Mucosa of stomach (tissue), 1 donor: Measurements from ENCODE around the gene TTYH1.

Source experiments
- H3K27me3 ChIP-seq: one replicate; pipeline ENCODE4 v1.7.0; 2013; ENCODE audit warnings: mild to moderate bottlenecking, low read length; ENCODE audit not compliant: control insufficient read depth, insufficient read depth
- H3K36me3 ChIP-seq: one replicate; pipeline ENCODE4 v1.7.0; 2013; ENCODE audit warnings: low read length; ENCODE audit not compliant: control insufficient read depth, insufficient read depth
- H3K4me1 ChIP-seq: one replicate; pipeline ENCODE4 v1.7.0; 2013; ENCODE audit warnings: mild to moderate bottlenecking, low read length; ENCODE audit not compliant: control insufficient read depth, insufficient read depth
- H3K4me3 ChIP-seq: one replicate; pipeline ENCODE4 v1.7.0; 2013; ENCODE audit warnings: low read length
- H3K9ac ChIP-seq: one replicate; pipeline ENCODE4 v1.7.0; 2013; ENCODE audit warnings: mild to moderate bottlenecking, low read length, moderate library complexity
- H3K9me3 ChIP-seq: one replicate; pipeline ENCODE4 v1.7.0; 2013; ENCODE audit warnings: mild to moderate bottlenecking, low read length, moderate library complexity; ENCODE audit not compliant: control insufficient read depth
- donor health status: Pancreatic carcinoma.

The TTYH1 gene

GRCh38 chr19:54453921-54454780, 38.9 kb downstream of the TTYH1 start:
- H3K27me3 ChIP-seq = no peaks in the 10 kb centered on the region
- no peak overlapping the region for H3K4me3 ChIP-seq
- H3K9ac ChIP-seq = no peak overlapping the region
- peaks cover 33% of the 10 kb centered on the region for H3K4me1 ChIP-seq
- H3K36me3 ChIP-seq = peaks cover 58% of the 10 kb centered on the region
- no peaks in the 10 kb centered on the region for H3K9me3 ChIP-seq

DNA sequence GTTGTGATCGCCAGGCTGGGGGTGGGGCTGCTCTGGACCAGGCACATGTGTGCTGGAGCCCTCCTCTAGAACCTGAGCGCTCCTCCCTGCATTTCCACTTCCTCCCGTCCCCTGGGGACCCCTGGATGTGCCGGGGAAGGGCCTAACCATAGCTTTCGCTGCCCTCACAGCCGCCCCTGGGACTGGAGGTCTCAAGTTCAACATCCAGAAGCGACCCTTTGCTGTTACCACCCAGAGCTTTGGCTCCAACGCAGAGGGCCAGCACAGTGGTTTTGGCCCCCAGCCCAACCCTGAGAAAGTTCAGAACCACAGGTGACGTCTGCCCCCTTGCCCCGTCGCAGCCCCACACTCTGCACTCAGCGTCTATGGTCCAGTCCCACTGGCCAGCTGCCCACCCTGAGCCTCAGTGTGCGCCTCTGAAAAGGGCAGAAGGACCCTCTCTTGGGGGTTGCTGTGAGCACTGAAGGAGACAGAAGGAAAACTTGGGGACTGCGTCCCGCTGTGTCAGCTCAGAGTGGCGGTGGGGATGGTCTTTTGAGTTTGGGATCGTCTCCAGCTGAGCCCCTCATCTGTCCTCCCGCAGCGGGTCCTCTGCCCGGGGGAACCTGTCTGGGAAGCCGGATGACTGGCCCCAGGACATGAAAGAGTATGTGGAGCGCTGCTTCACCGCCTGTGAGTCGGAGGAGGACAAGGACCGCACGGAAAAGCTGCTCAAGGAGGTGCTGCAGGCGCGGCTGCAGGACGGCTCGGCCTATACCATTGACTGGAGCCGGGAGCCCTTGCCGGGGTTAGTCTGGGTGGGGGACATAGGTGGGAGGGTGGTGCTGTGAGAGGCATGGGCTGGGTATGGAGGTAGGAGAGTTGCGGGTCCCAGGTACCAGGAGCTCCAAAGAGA, 39.8 kb downstream of the TTYH1 start:
- no peaks in the 10 kb centered on the region for H3K9me3 ChIP-seq
- H3K9ac ChIP-seq = no peak overlapping the region
- peaks cover 39% of the 10 kb centered on the region for H3K4me1 ChIP-seq
- H3K4me3 ChIP-seq = no peak overlapping the region
- peaks cover 59% of the 10 kb centered on the region for H3K36me3 ChIP-seq
- no peaks in the 10 kb centered on the region for H3K27me3 ChIP-seq

DNA sequence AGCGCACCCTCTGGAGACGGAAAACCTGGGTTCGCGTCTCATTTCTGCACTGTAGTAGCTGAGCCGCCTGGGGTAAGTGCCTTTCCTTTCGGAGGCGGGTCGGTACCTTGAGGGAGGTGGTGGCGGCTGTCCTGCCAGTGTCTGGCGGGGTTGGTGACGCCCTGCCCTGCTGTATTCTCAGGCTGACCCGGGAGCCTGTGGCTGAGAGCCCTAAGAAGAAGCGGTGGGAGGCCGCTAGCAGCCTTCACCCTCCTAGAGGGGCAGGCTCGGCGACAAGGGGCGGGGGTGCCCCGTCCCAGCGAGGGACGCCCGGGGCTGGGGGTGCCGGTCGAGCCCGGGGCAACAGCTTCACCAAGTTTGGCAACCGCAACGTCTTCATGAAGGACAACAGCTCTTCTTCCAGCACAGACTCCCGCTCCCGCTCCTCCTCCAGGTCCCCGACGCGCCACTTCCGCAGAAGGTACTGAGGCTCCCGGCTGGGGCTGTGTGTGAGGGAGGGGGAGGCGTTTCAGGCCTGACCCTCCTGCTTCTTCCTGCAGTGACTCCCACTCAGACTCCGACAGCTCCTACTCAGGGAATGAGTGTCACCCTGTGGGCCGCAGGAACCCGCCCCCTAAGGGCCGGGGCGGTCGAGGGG, 40.6 kb downstream of the TTYH1 start:
- Histone ChIP-seq H3K27me3 (no peaks in the 10 kb centered on the region), H3K4me1 (peaks cover 34% of the 10 kb centered on the region), H3K36me3 (peaks cover 59% of the 10 kb centered on the region), H3K4me3 (no peak overlapping the region), H3K9ac (no peak overlapping the region), H3K9me3 (no peaks in the 10 kb centered on the region)

- Histone ChIP-seq H3K9ac (no peak overlapping the region), H3K27me3 (no peaks in the 10 kb centered on the region), H3K9me3 (no peaks in the 10 kb centered on the region), H3K36me3 (peaks cover 59% of the 10 kb centered on the region), H3K4me1 (peaks cover 33% of the 10 kb centered on the region), H3K4me3 (no peak overlapping the region)
Measured at GRCh38 chr19:54456423-54457373, 41.4 kb downstream of the TTYH1 start.

- no peak overlapping the region for H3K9ac ChIP-seq
- H3K9me3 ChIP-seq = no peaks in the 10 kb centered on the region
- H3K4me1 ChIP-seq = peaks cover 31% of the 10 kb centered on the region
- H3K27me3 ChIP-seq = no peaks in the 10 kb centered on the region
- H3K36me3 ChIP-seq = peaks cover 47% of the 10 kb centered on the region
- H3K4me3 ChIP-seq = no peak overlapping the region
Measured at GRCh38 chr19:54457773-54458647, 42.7 kb downstream of the TTYH1 start.

DNA sequence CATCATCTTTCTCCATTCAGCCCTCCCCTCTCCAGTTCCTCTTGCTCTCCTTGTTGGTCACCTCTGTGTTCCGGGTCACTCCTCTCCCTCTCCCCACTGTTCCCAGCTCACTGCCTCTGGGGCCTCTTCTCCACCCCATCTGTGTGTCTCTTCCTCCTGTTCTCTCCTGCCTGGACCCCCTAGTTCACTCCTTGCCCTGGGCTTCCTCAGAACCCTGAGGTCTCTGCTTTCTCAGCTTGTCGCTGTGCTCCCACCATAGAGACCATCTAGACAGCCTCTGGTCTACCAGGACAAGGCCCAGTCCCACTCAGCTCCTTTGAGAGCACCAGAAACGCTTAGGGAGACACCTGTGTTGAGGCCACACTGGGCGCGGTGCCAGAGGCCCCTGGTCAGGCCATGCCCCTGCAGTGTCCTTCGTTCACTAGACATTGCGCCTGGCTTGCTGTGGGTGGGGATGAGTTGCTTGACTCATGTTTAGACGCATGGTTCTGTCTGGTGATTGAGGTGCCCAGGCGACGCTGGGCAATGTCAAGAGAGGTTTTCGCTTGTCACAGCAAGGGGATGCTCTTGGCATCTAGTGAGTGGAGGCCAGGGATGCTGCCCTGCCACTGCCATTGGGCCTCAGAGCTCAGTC, 43.5 kb downstream of the TTYH1 start:
- Histone ChIP-seq H3K4me1 (peaks cover 30% of the 10 kb centered on the region), H3K9me3 (no peaks in the 10 kb centered on the region), H3K9ac (no peak overlapping the region), H3K36me3 (peaks cover 40% of the 10 kb centered on the region), H3K27me3 (no peaks in the 10 kb centered on the region), H3K4me3 (no peak overlapping the region)

DNA sequence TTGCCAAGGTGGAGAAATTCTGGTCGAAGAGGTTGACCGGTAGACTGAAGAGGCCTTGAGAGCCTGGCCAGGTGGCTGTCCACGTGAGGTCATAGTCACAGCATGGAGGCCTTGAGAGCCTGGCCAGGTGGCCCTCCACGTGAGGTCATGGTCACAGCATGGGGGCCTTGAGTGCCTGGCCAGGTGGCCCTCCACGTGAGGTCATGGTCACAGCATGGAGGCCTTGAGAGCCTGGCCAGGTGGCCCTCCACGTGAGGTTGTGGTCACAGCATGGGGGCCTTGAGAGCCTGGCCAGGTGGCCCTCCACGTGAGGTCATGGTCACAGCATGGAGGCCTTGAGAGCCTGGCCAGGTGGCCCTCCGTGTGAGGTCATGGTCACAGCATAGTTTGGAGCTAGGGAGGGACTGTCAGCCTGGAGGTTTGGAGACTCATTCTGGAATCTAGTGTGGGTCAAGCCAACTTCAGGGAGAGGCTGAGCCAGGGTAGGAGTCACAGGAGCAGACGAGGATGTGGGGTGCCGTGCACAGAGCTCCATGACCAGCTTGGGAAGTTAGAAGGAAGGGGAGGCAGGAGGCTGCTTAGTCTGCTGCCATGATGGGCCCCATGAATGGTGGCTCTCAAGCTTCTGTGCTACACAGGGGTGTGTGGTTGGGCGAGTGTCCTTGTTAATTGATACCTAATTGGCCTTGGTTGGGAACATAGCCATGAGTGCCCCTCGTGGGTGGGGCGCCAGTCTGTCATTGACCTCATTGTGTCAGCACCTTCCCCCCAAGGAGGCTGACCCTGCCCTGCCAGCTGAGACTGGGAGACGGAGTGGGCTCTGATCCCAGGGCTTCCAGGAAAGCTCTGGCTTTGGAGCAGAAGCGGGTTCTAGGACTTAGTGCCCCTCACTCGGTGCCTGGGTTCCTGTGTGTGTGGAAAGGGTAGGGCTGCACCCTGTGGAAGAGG, 44.3 kb downstream of the TTYH1 start:
- Histone ChIP-seq H3K9ac (peak overlapping the region; percentile 47), H3K9me3 (no peaks in the 10 kb centered on the region), H3K4me3 (no peak overlapping the region), H3K36me3 (peaks cover 32% of the 10 kb centered on the region), H3K4me1 (peaks cover 34% of the 10 kb centered on the region), H3K27me3 (no peaks in the 10 kb centered on the region)

DNA sequence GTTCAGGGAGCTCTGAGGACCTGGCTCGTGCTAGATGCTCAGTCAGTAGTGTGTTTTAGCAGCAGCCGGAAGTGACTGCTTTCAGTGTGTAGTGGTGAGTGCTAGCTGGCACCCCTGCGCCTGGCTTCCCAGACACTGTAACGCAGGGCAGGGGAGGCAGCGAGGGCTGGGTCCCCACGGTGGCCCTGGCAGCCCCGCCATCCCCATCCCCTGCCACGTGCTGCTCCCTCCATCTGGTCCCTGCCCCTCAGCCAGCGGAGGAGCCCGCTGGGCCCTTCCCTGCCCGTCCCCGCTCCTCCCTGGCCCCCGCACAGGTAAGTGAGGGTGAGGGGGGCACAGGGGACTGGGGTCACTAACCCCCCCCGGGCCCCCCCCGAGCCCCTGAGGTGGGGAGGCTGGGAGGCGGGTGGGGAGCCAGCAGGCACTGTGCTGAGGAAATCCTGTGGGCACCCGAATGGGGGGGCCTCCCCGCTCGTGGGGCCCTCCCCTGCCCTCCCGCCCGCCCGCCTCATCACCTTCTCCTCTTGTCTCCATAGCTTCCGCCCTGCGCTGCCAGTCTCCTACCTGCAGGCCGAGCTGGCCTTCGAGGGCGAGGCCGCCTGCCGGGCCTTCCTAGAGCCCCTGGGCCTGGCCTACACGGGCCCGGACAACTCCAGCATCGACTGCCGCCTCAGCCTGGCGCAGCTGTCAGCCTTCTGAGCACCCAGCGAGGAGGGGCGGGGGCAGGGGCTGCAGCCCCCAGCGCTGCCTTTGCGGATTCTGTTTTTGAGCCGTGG, 45.2 kb downstream of the TTYH1 start:
- Histone ChIP-seq H3K9ac (peak overlapping the region; percentile 47), H3K4me1 (peaks cover 38% of the 10 kb centered on the region), H3K36me3 (peaks cover 25% of the 10 kb centered on the region), H3K27me3 (no peaks in the 10 kb centered on the region), H3K4me3 (no peak overlapping the region), H3K9me3 (no peaks in the 10 kb centered on the region)

DNA sequence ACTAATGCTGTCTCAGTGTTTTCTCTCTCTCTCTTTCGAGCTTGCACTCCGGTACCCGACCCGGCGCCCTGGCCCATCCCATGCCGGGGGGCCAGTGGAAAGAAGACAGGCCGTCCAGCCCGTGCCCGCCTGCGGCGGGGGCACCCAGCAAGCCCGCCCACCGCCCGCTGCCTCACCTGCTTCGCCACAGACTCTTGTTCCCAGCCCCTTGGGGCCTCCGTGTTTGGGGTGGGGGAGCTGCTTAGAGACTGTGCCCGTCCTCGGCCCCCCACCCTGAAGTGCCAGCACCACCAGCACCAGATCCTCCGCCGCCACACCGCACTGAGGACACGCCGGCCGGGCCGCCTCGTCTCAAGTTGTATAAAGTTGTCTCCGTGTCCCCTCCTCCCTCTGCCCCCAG, 45.9 kb downstream of the TTYH1 start:
- no peak overlapping the region for H3K4me3 ChIP-seq
- peak overlapping the region; percentile 39 for H3K9ac ChIP-seq
- peaks cover 25% of the 10 kb centered on the region for H3K36me3 ChIP-seq
- H3K27me3 ChIP-seq = no peaks in the 10 kb centered on the region
- H3K9me3 ChIP-seq = no peaks in the 10 kb centered on the region
- H3K4me1 ChIP-seq = peaks cover 45% of the 10 kb centered on the region
